RWPE2 (cell line): Measurements from ENCODE around the gene NCAN.

Experiments used
- ATAC-seq: fragments of 200-7000 bp; cut with Tn5 transposase; 3 replicates; pipeline ENCODE4 v1.9.1; 2021; ENCODE audit warnings: low read depth
- DNase-seq: peaks from one replicate; pipeline ENCODE4 v3.0.0-alpha.2; 2020; ENCODE audit warnings: low spot score
- H3K27ac ChIP-seq: fragments of 450-650 bp; 2 replicates; pipeline ENCODE4 v1.5.1; 2017; ENCODE audit warnings: mild to moderate bottlenecking; ENCODE audit not compliant: poor library complexity, severe bottlenecking
- H3K27me3 ChIP-seq: fragments of 250-450 bp; sonication (Bioruptor Pico); 2 replicates; pipeline ENCODE4 v1.5.1; 2021; ENCODE audit warnings: mild to moderate bottlenecking, moderate library complexity; ENCODE audit not compliant: insufficient read depth, poor library complexity, severe bottlenecking
- H3K36me3 ChIP-seq: fragments of 250-450 bp; sonication (Bioruptor Pico); 2 replicates; pipeline ENCODE4 v1.5.1; 2020; ENCODE audit warnings: low read depth, mild to moderate bottlenecking, moderate library complexity
- H3K4me1 ChIP-seq: fragments of 250-450 bp; sonication (Bioruptor Pico); 2 replicates; pipeline ENCODE4 v1.5.1; 2021; ENCODE audit warnings: mild to moderate bottlenecking, moderate library complexity; ENCODE audit not compliant: insufficient read depth, poor library complexity, severe bottlenecking
- H3K4me3 ChIP-seq: fragments of 250-450 bp; sonication (Bioruptor Pico); 2 replicates; pipeline ENCODE4 v1.5.1; 2021; ENCODE audit warnings: mild to moderate bottlenecking, moderate library complexity; ENCODE audit not compliant: severe bottlenecking
- H3K9me3 ChIP-seq: fragments of 250-450 bp; sonication (Bioruptor Pico); 2 replicates; pipeline ENCODE4 v1.5.1; 2021; ENCODE audit warnings: mild to moderate bottlenecking, moderate library complexity; ENCODE audit not compliant: severe bottlenecking
- TF ChIP-seq, protein P1 (sequence below): fragments of 450-650 bp; IDR thresholded peaks from one replicate; pipeline ENCODE4 v1.5.1; 2017; ENCODE audit warnings: mild to moderate bottlenecking, moderate library complexity; ENCODE audit not compliant: poor library complexity, severe bottlenecking

NCAN gene

DNA sequence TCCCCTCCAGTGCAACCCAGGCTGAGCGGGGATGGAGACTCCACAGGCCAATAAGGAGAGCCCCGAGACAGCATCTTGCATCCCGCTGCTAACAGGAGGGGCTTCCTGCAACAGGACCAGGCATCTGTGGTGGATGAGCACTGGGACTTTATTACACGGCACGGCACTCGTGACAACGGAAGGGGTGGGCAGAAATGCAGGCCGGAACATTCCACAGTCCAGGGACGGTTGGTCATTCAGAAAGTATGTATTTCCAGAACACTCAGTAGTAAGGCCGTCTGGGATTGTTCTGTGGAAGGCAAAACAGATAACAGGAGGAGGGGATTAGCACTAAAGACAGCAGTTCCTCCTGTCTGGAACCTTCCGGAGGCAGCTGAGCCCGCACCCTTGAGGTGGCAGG, 64.6 kb downstream of the NCAN start:
- ATAC-seq (no peak), DNase-seq (no peak)
- no peaks in the 10 kb centered on the region for H3K9me3 ChIP-seq
- no peak overlapping the region for H3K4me3 ChIP-seq
- no peak overlapping the region for H3K27ac ChIP-seq
- peaks cover 3% of the 10 kb centered on the region for H3K27me3 ChIP-seq
- no peaks in the 10 kb centered on the region for H3K4me1 ChIP-seq
- peaks cover 9% of the 10 kb centered on the region; the same call in 1 of the 2 replicates for H3K36me3 ChIP-seq
- TF ChIP-seq, protein P1, sequence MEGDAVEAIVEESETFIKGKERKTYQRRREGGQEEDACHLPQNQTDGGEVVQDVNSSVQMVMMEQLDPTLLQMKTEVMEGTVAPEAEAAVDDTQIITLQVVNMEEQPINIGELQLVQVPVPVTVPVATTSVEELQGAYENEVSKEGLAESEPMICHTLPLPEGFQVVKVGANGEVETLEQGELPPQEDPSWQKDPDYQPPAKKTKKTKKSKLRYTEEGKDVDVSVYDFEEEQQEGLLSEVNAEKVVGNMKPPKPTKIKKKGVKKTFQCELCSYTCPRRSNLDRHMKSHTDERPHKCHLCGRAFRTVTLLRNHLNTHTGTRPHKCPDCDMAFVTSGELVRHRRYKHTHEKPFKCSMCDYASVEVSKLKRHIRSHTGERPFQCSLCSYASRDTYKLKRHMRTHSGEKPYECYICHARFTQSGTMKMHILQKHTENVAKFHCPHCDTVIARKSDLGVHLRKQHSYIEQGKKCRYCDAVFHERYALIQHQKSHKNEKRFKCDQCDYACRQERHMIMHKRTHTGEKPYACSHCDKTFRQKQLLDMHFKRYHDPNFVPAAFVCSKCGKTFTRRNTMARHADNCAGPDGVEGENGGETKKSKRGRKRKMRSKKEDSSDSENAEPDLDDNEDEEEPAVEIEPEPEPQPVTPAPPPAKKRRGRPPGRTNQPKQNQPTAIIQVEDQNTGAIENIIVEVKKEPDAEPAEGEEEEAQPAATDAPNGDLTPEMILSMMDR = no peak

DNA sequence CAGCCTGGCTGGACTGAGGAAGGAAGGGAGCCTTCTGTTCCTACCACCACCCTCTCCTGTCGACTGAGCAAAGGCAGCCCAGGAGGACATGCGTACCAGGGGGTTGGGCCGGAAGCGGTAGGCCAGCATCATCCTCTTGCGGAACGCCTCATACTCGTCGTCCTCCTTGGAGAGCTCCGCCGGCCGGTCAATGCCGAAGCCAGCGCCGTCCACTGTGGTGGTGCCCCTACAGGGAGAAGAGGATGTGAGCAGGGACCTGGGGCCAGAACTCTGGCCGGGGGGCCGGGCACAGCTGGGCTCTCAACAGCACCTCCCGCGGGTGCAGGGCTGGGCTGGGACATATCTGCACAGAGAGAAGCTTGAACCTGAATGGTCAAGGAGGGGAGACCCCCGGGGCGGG, 65.1 kb downstream of the NCAN start:
- no peaks in the 10 kb centered on the region for H3K9me3 ChIP-seq
- no peak overlapping the region for H3K4me3 ChIP-seq
- H3K36me3 ChIP-seq = peaks cover 9% of the 10 kb centered on the region; the same call in 1 of the 2 replicates
- TF ChIP-seq, protein P1 = no peak
- ATAC-seq = no peak
- DNase-seq = no peak
- H3K4me1 ChIP-seq = no peaks in the 10 kb centered on the region
- H3K27ac ChIP-seq = no peak overlapping the region
- H3K27me3 ChIP-seq = peaks cover 3% of the 10 kb centered on the region

DNA sequence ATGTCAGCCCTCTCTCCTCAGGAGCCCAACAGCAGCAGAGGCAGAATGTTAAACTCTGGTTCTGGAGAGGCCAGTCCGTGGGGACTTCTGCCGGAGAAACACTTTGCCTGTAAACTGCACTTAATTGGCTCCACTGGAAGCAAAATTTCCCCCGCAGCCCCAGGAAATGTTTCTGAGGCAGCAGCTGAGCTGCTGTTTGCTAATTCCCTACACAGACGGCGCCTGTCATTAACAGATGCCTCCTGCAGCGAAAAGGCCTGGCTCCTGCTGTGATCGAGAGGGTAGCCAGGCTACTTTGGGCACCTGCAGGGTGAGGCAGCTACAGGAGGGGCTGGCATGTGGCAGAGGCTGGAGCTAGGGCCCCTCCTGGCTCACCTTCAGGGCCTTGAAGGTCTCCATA, 66.6 kb downstream of the NCAN start:
- H3K27me3 ChIP-seq = no peaks in the 10 kb centered on the region
- DNase-seq (no peak), ATAC-seq (no peak)
- no peaks in the 10 kb centered on the region for H3K9me3 ChIP-seq
- no peak overlapping the region for H3K4me3 ChIP-seq
- TF ChIP-seq, protein P1 = no peak
- H3K4me1 ChIP-seq = no peaks in the 10 kb centered on the region
- no peak overlapping the region for H3K27ac ChIP-seq
- H3K36me3 ChIP-seq = peaks cover 10% of the 10 kb centered on the region

DNA sequence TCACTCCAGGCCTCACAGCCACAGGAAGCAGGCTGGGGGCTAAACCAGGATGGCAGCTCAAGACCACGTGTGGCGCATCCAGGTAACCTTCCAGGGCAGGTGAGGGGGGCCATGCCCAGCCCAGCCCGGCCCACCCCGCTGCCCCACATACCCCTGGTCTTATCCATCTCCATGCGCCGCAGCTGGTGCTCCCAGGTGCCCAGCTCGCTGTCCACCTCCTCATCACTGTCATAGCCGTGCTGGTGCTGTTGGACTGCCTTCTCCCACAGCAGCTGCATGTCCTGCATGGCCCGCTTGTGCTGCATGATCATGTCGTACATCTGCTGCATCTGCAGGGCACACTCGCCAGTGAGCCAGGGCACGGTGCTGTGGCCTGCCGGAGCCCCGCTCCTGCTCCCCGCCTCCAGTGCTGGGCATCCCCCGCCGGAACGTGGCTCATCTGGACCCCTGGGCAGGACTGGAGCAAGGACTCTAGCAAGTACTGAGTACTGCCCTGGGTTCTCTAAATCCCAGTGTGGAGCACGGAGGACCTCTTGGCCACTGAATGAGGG, 67.4 kb downstream of the NCAN start:
- H3K27ac ChIP-seq = no peak overlapping the region
- H3K27me3 ChIP-seq = no peaks in the 10 kb centered on the region
- H3K9me3 ChIP-seq = no peaks in the 10 kb centered on the region
- ATAC-seq (no peak), DNase-seq (no peak)
- no peaks in the 10 kb centered on the region for H3K4me1 ChIP-seq
- no peak overlapping the region for H3K4me3 ChIP-seq
- peaks cover 16% of the 10 kb centered on the region for H3K36me3 ChIP-seq
- TF ChIP-seq, protein P1 = no peak

DNA sequence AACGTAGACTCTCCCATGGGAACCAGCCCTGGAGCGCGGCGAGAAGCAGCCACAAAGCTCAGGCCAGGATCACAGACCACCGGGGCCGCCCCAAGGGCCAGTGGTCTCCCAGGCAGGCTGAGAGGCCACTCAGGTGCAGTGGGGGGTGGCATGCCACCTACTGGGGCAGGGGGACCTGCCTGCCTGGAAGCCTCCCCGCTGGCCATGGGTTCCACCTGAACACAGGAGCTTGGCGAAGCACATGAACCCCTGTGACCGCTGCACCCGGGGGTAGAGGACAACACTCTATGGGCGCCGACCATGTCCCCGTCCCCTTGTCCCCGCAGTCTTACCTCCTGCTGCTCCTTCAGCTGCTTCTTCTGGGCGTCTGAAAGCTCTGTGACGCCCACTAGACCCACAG, 68.1 kb downstream of the NCAN start:
- H3K9me3 ChIP-seq = no peaks in the 10 kb centered on the region
- H3K4me3 ChIP-seq = no peak overlapping the region
- no peaks in the 10 kb centered on the region for H3K27me3 ChIP-seq
- H3K27ac ChIP-seq = no peak overlapping the region
- ATAC-seq (no peak), DNase-seq (no peak)
- TF ChIP-seq, protein P1 = no peak
- no peaks in the 10 kb centered on the region for H3K4me1 ChIP-seq
- peaks cover 23% of the 10 kb centered on the region for H3K36me3 ChIP-seq
